LNCaP clone FGC (cell line): ENCODE results near the gene EXT2.

Experiments used
- DNase-seq: peaks from one replicate; pipeline ENCODE4 v3.0.0-alpha.2; 2011; ENCODE audit warnings: low read depth
- H3K4me3 ChIP-seq: 2 replicates; pipeline ENCODE4 v1.5.1; 2011; ENCODE audit warnings: mild to moderate bottlenecking, low read depth, low read length, control low read depth
- CTCF ChIP-seq: IDR thresholded peaks from 2 replicates; pipeline ENCODE4 v1.5.1; 2012; ENCODE audit warnings: mild to moderate bottlenecking; ENCODE audit not compliant: control insufficient read depth, insufficient read depth; ENCODE audit errors: extremely low read depth

EXT2 gene

DNA sequence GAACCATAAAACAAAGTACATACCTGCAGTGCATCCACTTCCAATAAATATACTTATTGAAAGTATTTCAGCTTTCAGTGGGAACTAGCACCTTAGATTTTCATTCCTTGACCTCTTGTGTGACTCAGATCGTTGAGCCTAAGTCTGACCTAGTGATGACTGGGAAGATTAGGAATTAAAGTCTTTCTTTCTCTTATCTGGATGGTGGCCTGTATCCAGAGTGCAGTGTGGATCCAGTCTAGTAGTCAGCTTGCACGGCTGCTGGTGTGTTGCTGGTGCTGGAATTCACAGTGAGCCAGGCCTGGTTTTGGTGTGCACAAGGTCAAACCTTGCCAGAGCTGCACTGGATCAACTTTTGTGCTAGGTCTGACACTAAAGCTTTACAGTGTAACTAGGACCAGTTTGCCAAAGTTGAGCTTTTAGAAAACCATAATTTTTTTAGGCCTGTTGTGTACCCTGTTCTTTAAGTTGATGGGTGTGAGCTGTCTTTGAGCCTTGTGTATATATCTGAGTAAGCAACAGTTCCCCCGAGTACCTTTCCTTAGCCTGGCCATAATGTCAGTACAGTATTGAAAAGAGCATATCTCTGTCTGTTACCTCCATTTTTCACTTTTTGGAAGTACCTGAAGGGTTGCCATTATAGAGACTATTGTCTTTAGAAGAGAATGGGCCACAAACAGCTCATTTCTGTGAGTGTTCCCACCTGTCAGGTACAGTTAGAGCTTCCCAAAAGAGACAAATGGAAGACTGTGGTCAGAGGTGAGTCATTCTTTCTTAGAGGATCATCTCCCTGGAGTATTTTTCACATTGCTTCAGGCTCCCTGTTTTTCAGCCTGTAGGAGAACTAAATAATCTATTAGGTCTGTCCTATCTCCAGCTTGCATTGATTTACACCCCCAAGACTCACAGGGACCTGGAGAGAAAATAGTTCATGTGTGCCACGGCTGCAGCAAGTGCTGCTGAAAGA, 124.6 kb downstream of the EXT2 start:
- TF ChIP-seq CTCF: no peak
- no peak overlapping the region for H3K4me3 ChIP-seq
- DNase-seq: no peak

DNA sequence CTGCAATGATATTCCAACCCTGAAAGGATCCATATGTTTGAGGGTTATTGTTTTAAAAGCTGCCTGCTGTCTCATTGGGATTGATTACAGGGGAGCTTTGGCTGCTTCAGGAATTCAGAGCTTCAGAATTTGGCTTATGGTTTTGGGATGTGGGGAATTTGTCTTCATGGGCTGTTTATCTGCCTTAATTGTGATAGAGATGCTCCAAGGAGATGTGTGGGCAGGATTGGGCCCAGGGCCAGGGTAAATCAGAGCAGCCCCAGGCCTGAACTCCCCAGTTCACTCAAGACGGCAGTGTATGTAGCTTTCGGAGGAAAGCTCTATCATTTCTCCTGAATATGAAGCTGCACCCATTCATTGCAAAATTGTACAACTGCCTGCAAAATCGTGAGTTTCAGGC, 126.0 kb downstream of the EXT2 start:
- DNase-seq: no peak
- no peak for TF ChIP-seq CTCF
- H3K4me3 ChIP-seq: no peak overlapping the region

- H3K4me3 ChIP-seq: no peak overlapping the region
- no peak for DNase-seq
- TF ChIP-seq CTCF: no peak
These were observed 126.5 kb downstream of the EXT2 start for GRCh38 chr11:44221992-44222391.

DNA sequence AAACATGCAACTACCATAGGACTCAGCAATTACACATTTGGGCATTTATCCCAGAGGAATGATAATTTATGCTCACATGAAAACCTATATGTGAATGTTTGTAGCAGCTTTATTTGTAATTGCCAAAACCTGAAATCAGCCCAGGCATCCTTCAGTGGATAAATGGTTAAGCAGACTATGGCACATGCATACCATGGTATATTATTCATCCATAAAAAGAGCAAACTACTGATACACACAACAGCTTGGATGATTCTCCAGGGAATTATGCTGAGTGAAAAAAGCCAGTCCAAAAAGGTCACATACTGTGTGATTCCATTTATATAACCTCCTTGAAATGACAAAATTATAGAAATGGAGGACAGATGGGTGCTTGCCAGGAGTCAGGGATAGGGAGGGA, 127.8 kb downstream of the EXT2 start:
- TF ChIP-seq CTCF: no peak
- no peak for DNase-seq
- no peak overlapping the region for H3K4me3 ChIP-seq

- H3K4me3 ChIP-seq: no peak overlapping the region
- no peak for DNase-seq
- TF ChIP-seq CTCF: no peak
These were observed 129.5 kb downstream of the EXT2 start for GRCh38 chr11:44224867-44225501.

DNA sequence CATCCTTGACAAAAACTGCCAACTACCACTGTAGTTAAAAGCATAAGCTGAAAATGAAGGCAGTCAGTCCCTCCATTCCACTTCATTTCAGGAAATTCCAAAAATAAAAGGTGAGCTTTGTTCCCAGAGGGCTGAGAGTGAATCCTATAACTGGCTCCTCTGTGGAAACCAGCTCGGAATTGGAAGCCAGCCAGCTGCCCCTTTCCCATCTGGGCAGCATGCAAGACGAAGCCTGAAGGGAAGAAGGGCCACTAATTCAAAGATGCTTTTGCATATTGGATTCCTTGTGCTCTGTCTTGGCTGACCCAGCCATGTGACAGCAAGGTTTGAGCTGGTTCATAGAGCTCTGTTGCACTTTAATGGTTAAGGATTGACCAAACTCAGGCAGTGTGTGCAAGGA, 131.0 kb downstream of the EXT2 start:
- DNase-seq: no peak
- TF ChIP-seq CTCF: no peak

More for the DNA sequence above, 131.0 kb downstream of the EXT2 start:
- H3K4me3 ChIP-seq: no peak overlapping the region
